NT2/D1 (cell line): ENCODE data around the gene LAPTM5.

ENCODE experiments used
- SUZ12 ChIP-seq: IDR thresholded peaks from 2 replicates; pipeline ENCODE4 v1.6.1; 2011; ENCODE audit not compliant: insufficient read length, insufficient read depth; ENCODE audit errors: extremely low read depth
- YY1 ChIP-seq: IDR thresholded peaks from 2 replicates; pipeline ENCODE4 v1.6.1; 2011; ENCODE audit not compliant: insufficient read length, insufficient read depth
- ZNF274 ChIP-seq: IDR thresholded peaks from 2 replicates; pipeline ENCODE4 v1.6.1; 2011; ENCODE audit warnings: mild to moderate bottlenecking, low read depth, low read length

DNA sequence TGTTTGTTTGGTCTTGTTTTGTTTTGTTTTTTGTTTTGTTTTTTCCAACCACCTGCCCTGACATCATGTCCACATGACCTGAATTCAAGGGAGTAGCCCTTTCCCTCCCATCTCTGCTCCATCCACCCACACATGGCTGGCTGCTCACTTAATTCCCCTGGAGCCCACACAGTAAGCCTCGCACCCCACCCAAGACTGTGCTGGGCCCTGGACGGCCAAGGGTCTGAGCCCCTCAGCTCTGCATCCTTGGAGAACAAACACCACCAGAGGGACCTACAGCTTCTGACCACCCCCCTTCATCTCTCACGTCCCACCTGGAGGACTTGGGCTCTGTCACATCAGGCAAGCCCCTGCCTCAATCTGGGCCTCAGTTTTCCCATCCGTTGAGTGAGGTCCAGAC lies 73.3 kb downstream of the LAPTM5 start:
- no peak for TF ChIP-seq YY1
- TF ChIP-seq SUZ12: no peak
- TF ChIP-seq ZNF274: no peak
